DMS 273 treated with DMSO at 0.1 percent for 48 hours (cell line): ENCODE measurements around the gene CFAP20DC.
A peak's percentile ranks its signal among the peaks of the same experiment; 100 is the strongest.
"Not testable (repeated sequence)": the region's sequence is repeated elsewhere in the genome, so short reads cannot be mapped to it uniquely, and the experiment has no call there.

Experiments
- DNase-seq: peaks from one replicate; lab custom pipeline; 2025; lab: John Stamatoyannopoulos, UW

CFAP20DC gene

DNA sequence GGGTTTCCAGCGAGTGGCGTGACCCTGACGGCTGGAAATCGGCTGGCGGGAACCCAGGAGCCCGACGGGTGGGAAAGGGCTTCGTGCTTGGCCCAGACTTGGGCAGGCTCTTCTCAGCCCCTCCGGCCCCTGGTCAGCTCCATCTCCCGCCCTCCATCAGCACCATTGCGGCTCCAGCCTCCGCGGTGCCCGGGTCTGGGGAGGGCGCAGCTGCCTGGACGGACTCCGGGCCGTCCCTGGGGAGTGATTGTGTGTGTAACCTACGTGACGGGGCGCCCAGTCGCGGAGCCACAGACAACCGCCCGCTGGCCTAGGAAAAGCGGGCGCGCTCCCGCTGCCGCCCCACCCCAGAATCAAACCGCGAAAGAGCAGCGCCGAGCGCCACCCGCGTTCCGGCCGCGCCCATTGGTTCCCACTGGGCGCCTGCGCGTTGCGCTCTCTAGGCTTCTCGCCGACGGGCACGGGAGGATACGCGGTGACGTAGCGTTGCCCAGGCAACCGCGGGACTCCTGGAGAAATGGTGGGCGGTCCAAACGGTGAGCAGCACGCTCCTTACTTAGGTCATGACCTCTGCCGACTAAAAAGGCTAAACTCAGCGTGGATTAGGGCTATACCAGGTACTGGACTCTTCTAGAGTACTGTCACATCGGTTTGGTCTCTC is at the start of gene CFAP20DC:
CFAP20DC (minus strand) TSS at position 355 of the 661 bp plus-strand sequence. CDS start 394 bp downstream, outside the sequence.
- peak; percentile 54 for DNase-seq

DNA sequence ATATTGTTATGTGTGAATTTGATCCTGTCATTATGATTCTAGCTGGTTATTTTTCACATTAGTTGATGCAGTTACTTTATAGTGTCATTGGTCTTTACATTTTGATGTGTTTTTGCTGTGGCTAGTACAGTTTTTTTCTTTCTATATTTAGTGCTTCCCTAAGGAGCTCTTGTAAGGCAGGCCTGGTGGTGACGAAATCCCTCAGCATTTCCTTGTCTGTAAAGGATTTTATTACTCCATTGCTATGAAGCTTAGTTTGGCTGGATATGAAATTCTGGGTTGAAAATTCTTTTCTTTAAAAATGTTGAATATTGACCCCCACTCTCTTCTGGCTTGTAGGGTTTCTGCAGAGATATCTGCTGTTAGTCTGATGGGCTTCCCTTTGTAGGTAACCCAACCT is 48.7 kb upstream of the CFAP20DC start:
- DNase-seq, result not testable (repeated sequence)

DNA sequence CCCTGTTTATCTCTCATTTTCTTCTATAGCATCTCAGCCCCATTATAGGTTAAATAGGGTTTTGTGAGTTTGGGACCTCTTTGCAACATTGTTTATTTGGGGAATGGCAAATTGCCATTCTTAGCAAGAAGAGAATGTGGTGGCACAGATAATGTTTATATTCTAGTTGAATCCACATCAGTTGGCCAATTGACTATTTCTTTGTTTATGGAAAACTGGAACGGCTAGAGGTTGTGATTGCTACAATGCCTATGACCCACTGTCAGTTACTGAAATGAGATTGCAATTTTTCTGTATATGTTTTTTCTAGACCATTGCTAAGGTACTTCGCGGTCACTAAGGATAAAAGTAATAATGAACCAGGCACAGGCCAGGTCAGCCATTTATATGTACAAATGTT is 44.6 kb upstream of the CFAP20DC start:
- DNase-seq, result no peak

DNA sequence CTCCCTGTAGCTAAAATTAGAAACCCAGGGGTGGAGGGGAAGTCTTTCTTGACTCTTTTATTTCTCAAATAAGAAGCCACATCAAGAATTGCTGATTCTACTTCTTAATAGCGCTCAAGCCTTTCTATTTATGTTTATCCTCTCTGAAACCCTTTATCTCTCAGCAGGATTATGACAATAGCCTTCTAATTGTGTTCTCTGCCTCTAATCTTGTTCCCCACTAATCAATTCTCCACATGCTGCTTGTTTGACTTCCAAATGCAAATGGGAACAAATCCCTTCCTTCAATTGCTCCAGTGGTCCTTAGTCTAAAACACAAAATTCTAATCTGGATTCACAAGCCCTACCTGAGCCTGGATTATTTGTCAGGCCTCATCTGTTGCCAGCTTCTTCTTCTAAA is 43.7 kb upstream of the CFAP20DC start:
- DNase-seq, result no peak

DNA sequence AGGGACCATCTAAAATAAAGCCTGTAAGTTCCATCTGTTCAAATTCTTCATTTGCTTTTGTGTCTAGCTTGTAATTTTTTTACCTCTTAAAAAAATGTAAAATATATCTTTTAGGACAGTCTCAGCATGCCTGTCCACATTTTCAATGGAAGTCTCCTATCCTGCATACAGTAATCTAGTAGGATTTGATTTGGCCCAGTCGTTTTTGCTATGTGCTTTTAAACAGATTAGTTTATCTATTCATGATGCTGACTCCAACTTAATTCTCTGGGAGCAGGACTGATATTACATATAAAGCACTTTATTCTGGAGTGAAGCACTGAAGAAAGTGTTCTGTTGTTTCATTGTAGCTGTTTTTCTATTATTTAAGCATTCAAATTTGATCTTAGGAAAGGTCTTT is 38.9 kb upstream of the CFAP20DC start:
- DNase-seq, result no peak

DNA sequence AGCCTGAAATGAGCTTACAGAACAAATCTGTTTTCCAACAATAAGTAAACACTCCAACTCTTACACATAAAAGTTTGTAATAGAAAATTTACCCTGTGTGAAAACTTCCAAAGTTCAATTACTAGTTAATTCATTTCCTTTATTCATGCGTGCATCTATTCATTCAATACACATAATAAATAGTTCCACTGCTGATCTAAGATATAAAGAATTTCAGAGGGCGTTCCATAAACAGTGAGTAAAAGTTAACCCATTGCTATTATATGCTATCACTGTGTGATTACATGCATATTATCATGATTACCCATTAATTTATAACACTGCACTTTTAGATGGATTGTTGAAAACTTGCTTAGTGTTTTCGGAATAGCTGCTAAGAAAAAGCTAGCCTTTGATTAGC is 36.2 kb upstream of the CFAP20DC start:
- no peak for DNase-seq

DNA sequence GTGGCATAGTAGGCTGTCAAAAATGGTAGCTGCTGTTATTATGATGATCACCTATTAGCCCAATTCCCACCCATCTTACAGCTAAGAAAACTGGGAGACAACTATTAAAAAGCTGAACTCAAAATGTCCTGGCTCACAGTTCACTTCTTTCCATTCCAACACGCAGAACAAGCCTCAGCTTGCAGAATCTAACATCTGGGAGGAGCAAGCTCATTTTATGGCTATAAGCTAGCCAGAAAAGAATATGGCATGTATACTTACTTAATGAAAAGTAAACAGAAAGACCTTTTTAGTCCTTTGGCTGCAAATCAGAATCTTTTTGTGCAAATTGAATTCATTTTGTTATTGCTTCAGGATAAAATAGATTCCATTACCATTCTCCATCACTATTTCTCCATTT is 34.8 kb upstream of the CFAP20DC start:
- no peak for DNase-seq

DNA sequence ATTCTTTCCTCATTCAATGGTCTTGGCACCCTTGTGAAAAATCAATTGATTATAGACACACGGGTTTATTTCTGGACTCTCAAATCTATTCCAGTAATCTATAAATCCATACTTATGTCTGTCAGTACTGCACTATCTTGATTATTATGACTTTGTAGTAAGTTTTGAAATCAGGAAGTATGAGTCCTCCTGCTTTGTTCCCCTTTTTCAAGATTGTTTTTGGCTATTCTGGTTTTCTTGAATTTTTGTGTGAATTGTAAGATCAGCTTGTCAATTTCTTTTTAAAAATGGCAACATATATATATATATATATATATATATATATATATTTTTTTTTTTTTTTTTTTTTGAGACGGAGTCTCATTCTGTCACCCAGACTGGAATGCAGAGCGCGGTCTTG is 32.3 kb upstream of the CFAP20DC start:
- no peak for DNase-seq

DNA sequence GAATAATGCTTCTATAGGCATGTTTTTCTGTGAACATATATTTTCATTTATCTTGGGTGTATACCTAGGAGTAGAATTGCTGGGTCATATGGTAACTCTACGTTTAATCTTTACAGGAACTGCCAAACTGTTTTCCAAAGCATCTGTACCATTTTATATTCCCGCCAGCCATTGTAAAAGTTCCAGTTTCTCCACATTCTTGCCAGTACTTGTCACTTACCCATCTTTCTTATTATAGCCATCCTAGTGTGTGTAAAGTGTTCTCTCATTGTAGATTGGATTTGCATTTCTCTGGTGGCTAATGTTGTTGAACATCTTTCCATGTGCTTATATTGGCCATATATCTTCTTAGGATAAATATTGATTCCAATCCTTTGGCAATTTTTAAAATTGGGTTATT is 31.2 kb upstream of the CFAP20DC start:
- no peak for DNase-seq

DNA sequence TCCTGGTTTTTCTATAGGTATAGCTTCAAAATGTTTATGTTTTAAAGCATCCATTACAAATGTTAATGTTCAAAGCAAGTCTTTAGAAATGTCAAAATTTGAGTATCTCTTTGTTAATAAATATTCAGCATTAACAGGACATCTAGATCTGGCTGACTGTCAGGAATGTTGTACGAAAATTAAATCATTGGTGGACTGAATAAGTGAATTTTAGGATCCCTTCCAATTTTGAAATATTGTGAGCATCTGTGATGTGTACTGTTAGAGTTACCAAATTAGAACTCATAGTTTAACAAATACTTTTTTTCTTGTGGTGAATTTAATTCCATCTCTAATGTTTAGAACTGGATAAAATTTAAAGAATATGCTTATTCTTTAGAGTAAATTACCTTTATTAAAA is 30.1 kb upstream of the CFAP20DC start:
- no peak for DNase-seq

DNA sequence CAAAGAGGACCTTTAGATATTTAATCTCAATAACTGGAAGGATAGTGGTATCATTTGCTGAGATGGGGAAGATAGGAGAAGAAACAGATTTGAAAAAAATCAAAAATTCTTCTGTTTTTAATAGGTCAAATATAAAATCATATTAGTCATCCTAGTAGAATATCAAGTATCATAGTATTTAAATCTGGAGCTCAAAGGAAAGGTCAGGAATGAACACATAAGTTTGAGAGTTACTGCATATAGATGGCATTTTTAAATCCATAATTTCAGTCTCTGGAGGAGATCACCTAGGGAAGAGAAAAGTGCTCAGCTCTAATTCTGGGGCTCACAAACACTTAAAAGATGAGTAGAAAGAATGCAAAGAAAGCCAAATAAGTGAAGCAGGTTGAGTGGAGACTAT is 24.9 kb upstream of the CFAP20DC start:
- no peak for DNase-seq

DNA sequence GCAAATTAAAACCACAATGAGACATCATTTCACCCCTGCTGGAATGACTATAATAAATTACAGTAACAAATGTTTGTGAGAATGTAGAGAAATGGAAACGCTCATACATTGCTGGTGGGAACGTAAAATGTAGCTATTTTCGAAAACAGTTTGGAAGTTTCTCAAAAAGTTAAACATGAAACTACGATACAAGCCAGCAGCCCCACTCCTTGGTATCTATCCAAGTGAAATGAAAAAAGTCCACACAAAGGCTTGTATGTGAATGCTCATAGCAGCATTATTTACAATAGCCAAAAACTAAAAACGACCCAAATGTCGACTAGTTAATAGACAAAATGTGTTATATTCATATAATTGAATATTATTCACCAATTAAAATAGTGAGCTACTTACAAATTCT is 22.9 kb upstream of the CFAP20DC start:
- DNase-seq, result no peak

DNA sequence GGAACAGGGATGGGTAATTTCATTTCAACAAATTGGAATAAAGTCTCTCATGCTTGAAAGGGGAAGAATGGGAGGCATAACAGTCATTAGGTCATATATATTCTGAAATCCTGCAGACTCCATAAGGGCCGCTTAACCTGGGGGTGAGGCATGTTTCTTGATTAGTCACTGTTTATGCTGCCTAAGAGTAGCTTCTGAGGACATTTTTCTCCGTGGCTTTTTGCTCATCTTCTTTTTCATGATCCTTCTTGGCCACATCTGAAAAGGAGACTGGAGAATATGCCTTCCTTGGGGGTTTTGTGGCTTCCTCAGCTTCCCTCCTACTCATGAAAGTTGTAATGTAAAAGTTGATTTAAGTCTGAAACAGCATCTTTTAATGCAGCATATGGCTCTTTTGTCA is 20.0 kb upstream of the CFAP20DC start:
- DNase-seq, result no peak

DNA sequence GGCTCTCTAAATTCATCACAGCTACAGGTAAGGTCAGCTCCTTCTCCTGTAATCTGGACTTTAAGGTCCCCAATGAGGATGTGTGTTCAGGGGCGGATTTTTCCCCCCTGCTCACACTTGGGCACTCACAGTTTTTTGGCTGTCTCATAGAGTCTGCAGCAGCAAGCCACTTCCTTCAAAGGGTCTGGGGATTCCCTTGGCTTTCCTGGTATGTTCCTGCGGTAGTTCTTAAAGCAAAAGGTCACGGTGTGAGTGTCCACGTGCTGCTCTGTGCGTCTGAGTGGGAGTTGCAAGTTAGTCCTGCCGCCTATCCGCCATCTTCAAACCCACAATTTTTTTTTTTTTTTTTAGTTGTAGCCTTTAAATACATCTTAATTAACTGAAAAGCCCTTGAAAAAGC is 15.4 kb upstream of the CFAP20DC start:
- no peak for DNase-seq

DNA sequence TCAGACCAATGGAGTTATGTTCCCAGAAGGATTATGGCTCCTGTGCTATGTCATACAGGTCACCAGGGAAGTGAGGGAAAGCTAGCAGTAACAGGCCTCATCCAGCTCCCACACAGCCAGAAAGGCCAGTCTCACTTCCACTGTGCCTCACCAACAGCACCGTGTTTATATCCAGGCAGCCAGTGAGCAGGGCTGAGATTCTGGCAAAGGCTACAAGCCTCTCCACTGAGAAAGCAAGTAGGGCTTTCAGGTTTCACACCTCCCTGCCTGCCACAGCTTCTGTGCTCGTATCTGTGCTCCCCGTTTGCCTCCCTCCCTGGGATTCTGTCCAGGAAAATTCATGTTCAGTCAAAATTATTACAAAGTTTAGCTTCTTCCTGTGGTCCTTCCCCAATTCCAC is 14.9 kb upstream of the CFAP20DC start:
- no peak for DNase-seq

DNA sequence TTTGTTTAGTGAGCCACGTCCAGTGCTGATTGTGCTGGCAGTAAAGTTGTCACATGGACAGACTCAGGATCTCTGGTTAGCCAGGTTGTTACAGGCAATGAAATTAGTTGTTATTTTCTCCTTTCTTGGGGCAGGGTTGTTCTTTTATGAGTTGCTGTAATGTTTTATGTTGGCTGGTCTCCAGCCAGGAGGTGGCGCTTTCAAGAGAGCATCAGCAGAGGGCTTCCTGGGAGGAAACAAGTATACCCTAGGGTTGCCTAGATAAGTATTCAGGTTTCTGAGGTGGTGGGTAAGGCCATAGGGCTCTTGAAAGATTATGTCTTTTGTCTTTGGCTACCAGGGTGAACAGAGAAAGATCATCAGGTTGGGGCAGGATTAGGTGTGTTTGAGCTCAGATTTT is 14.5 kb upstream of the CFAP20DC start:
- DNase-seq, result no peak

DNA sequence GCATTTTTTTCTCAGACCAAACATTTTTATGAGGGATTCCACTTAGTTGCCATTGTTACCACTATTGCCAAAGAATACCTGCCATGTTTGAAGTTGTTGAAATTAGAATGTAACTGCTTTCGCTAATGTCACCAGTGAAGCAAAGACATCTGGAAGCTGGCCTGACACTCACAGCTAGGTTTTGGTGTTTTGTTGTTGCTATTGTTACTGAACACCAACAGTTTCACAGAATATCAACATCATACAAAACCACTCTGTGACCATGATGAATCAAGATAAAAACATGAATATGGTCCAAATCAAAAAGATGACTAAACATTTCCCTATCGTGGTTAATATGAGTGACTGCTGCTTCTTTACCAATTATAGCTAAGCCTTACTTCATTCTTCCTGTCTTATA is 6.9 kb upstream of the CFAP20DC start:
- DNase-seq, result no peak

DNA sequence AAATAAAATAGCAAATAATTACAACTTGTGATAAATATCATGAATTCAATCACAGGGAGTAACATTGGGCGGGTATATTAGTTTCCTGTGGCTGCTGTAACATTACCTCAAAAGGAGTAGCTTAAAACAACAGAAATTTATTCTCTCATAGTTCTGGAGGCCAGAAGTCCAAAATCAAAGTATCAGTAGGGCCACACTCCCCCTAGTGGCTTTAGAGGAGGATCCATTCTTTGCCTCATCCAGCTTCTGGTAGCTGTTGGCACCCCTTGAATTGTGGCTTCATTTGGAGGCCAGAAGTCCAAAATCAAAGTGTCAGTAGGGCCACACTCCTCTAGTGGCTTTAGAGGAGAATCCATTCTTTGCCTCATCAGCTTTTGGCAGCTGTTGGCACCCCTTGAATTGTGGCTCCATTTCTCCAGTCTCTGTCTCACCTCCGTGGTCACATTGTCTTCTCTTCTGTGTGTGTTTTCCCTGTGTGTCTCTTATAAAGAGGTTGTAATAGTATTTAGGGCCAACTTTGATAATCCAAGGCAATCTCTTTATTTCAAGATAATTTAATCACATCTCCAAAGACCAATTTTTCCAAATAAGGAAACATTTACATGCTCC is 3.1 kb upstream of the CFAP20DC start:
- no peak for DNase-seq

DNA sequence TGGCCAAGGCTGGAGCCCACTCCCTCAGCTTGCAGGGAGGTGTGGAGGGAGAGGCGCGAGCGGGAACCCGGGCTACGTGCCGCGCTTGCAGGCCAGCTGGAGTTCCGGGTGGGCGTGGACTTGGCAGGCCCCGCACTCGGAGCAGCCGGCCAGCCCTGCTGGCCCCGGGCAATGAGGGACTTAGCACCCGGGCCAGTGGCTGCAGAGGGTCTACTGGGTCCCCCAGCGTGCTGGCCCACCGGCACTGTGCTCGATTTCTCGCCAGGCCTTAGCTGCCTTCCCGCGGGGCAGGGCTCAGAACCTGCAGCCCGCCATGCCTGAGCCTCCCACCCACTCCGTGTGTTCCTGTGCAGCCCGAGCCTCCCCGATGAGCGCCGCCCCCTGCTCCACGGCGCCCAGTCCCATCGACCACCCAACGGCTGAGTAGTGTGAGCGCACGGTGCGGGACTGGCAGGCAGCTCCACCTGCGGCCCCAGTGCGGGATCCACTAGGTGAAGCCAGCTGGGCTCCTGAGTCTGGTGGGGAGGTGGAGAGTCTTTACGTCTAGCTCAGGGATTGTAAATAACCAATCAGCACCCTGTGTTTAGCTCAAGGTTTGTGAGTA is 1.1 kb upstream of the CFAP20DC start:
- not testable (repeated sequence) for DNase-seq

DNA sequence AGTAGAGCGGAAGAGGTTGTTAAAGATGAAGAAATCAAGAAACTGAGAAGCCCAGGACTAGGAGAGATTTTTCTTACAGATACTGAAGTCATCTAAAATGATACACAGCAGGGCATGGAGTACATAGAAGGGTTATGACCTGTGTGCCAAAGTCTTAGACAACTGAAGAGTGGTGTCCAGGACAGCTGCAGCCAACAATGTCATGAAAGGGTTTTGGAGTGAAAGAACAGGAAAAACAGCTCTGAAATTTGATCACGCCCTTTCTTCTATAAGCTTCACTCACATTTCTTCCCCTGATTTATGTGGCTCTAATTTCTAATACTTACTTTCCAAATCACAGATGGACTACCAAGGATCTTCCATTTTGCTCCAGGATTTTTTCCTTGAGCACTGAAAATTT is 3.0 kb downstream of the CFAP20DC start:
- no peak for DNase-seq

DNA sequence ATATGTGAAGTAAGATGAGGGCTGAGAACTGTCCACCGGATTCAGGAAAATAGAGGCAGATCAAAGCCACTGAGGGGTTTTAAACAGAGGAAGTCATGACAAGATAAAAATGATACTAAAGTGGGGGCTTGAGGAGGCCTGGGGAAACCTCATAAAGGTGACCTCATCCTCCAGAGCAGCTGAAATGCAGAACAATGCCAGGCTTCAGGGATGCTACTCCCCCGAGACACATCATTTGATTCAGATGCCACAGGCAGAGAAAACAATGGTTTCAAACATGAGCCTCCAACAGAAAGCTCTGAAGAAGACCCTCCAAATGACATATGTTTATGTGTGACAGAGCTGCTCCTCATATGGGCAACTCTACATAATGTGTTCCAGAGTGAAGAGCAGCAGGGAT is 6.4 kb downstream of the CFAP20DC start:
- no peak for DNase-seq

DNA sequence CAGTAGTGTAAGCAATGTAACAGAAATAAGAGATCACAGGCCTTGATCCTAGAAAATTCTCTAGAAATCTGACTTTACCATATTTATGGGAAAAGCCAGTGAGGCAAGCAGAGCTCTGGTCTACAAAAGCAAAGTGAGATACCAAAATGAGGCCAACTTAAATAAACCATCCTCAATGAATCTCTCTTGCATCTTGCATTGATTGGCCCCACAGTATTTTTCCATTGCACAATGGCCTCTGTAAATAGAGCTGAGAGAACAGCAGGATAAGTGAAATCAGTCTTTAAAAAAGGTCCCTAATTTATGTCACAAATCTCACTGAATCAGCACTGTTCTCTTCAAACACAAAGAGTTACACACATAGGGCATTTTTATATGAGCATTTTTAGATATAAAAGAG is 8.9 kb downstream of the CFAP20DC start:
- no peak for DNase-seq

DNA sequence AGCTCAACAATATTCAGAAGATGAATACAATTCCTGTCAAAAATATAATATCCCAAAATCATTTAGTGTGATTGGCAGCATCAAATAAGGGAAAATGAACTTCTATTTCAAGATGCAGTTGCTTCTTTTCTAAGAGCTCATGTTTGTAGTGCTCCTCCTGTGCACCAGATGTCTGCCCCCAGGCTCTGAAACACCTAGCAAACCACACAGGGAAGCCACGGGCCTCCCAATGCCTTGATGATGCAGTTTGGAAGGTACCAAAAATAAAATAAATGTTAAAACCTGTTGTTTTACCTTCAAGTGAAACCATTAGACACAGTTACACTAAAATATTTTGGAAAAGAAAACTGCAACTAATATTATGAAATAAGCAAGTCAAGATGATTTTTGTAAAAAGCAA is 22.2 kb downstream of the CFAP20DC start:
- DNase-seq, result no peak

DNA sequence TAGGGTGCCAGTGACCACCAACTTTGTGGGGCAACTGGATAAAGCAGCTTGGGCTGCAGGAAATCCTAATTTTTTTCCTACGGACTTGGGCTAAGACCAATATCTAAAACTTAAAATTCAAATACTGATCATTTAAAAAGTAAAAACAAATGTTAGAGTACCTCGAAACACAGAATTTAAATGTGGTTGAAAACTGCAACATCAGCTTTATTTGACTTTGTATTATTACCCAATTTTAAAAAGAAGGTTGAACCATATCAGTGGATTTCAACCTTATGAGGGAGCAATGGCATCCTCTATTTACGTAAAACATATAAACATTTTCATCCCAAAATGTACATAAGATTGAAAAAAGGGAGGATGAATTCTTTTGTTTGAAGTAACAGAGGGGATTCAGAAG is 26.2 kb downstream of the CFAP20DC start:
- no peak for DNase-seq
